T-helper 17 cell (primary cell): ENCODE results near the gene APLP1. TPM values are rescaled to one million over a fixed set of nuclear protein-coding genes. Genes with fewer than 3 reads are reported as not detected.
"Not testable (repeated sequence)": the region's sequence is repeated elsewhere in the genome, so short reads cannot be mapped to it uniquely, and the experiment has no call there.

Experiments used
- ATAC-seq: fragments of 150-1000 bp; cut with Tn5 transposase; 2 replicates; pipeline ENCODE4 v1.10.0; 2021; ENCODE audit warnings: mild to moderate bottlenecking, moderate library complexity
- DNase-seq, 3 donors: peaks; one replicate each; pipeline versions ENCODE4 v3.0.0 to v3.0.0-alpha.2; 2020 to 2021
- H3K9me3 ChIP-seq: one replicate; pipeline ENCODE4 v1.7.0; 2013; ENCODE audit warnings: low read length, mild to moderate bottlenecking; ENCODE audit not compliant: control insufficient read depth, poor library complexity, severe bottlenecking
- H3K27ac Mint-ChIP-seq: one replicate; pipeline ENCODE4 v1.8.0; 2022; ENCODE audit warnings: mild to moderate bottlenecking, moderate library complexity, mixed read lengths
- H3K27me3 Mint-ChIP-seq: one replicate; pipeline ENCODE4 v1.8.0; 2022; ENCODE audit warnings: mixed read lengths
- H3K36me3 Mint-ChIP-seq: one replicate; pipeline ENCODE4 v1.8.0; 2022; ENCODE audit warnings: low read depth, mixed read lengths
- H3K4me1 Mint-ChIP-seq: one replicate; pipeline ENCODE4 v1.8.0; 2022; ENCODE audit warnings: mild to moderate bottlenecking, mixed read lengths
- H3K4me3 Mint-ChIP-seq: one replicate; pipeline ENCODE4 v1.8.0; 2022; ENCODE audit warnings: mild to moderate bottlenecking, moderate library complexity, mixed read lengths
- total RNA-seq, 4 donors: library from RNA in 2 of 4; stranded (reverse) in 2 of 4; gene quantifications; one replicate each; pipeline ENCODE4 v1.2.3 and lab custom pipeline; 2022 to 2026

Gene APLP1
- total RNA-seq (not detected), total RNA-seq (lab: John Stamatoyannopoulos, UW) (0.08 to 0.12 reads per million in 2 donors)

DNA sequence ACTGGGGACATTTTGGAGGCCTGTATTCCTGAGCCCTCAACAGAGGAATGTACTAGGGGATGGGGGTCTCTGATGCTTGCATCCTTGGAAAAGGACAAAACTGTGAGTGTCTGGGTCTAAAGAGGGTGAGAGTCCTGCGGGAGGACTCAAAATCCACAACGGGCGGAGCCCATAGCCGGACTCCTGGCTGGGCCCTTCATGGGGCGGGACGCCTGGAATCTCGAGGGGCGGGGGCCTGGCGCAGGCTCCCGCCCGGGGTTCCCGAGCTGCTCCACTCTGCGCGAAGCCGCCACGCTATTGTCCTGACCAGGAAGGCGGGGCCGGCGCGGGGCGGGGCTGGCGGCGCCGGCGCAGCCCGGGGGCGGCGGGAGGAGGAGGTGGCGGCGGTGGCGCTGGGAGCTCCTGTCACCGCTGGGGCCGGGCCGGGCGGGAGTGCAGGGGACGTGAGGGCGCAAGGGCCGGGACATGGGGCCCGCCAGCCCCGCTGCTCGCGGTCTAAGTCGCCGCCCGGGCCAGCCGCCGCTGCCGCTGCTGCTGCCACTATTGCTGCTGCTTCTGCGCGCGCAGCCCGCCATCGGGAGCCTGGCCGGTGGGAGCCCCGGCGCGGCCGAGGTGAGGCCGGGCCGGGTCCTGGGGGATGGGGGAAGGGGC lies at the start of gene APLP1:
Gene APLP1 (plus strand): TSS at position 403 of the 651 bp plus-strand sequence. CDS start 63 bp downstream, at position 466.
- DNase-seq (peak; percentile 47 to 63 (median 58)), ATAC-seq (peak; percentile 68)
- Mint-ChIP-seq H3K4me3 (peak within 1 kb of the TSS; percentile 80), H3K4me1 (peaks cover 14% of the 10 kb centered on the region), H3K27ac (no peak within 1 kb of the TSS), H3K36me3 (peaks cover 11% of the 10 kb centered on the region), H3K27me3 (peaks cover 48% of the 10 kb centered on the region)
- H3K9me3 ChIP-seq: no peaks in the 10 kb centered on the region

GRCh38 chr19:35822579-35822978 lies 45.8 kb upstream of the APLP1 start:
- peaks cover 3% of the 10 kb centered on the region for H3K36me3 Mint-ChIP-seq
- no peak for ATAC-seq
- no peak overlapping the region for H3K27ac Mint-ChIP-seq
- H3K4me3 Mint-ChIP-seq: no peak overlapping the region
- no peak for DNase-seq
- H3K27me3 Mint-ChIP-seq: peaks cover 33% of the 10 kb centered on the region
- peaks cover 2% of the 10 kb centered on the region for H3K4me1 Mint-ChIP-seq
- no peaks in the 10 kb centered on the region for H3K9me3 ChIP-seq

- Mint-ChIP-seq H3K4me3 (no peak overlapping the region), H3K27me3 (peaks cover 26% of the 10 kb centered on the region)
Observed at GRCh38 chr19:35824150-35824549, 44.2 kb upstream of the APLP1 start.

GRCh38 chr19:35828692-35829301 lies 39.6 kb upstream of the APLP1 start:
- no peaks in the 10 kb centered on the region for H3K9me3 ChIP-seq
- Mint-ChIP-seq H3K4me1 (no peaks in the 10 kb centered on the region), H3K27me3 (peaks cover 34% of the 10 kb centered on the region), H3K36me3 (peaks cover 3% of the 10 kb centered on the region), H3K4me3 (no peak overlapping the region), H3K27ac (no peak overlapping the region)
- DNase-seq (peak in 1 of 3 donors; percentile 29), ATAC-seq (peak; percentile 56)

More at GRCh38 chr19:35824150-35824549, 44.2 kb upstream of the APLP1 start:
- ATAC-seq (no peak), DNase-seq (no peak)
- H3K36me3 Mint-ChIP-seq: no peaks in the 10 kb centered on the region
- H3K9me3 ChIP-seq: no peaks in the 10 kb centered on the region
- H3K4me1 Mint-ChIP-seq: no peaks in the 10 kb centered on the region
- H3K27ac Mint-ChIP-seq: no peak overlapping the region

DNA sequence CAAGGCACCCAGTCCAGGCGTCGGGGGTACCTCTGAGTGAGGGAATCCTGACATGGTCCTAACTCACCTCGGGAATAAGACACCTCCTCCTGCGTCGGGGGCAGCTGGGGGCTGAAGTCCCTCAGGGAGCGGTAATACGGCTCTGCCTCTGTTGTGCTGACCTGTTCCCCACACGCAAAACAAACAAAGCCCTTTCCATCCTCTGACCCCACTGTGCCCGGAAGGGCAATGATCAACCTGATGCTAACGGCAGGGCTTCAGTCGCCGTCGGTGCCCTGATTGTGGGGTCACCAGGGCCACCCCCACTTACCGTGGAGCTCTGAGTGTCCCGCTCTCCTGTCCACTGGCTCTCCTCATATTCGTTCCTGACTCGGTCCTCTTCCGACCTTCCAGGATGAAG lies 37.4 kb upstream of the APLP1 start:
- ATAC-seq (no peak), DNase-seq (no peak)
- Mint-ChIP-seq H3K36me3 (peaks cover 3% of the 10 kb centered on the region), H3K4me3 (no peak overlapping the region), H3K27ac (no peak overlapping the region), H3K27me3 (peaks cover 33% of the 10 kb centered on the region), H3K4me1 (no peaks in the 10 kb centered on the region)
- no peaks in the 10 kb centered on the region for H3K9me3 ChIP-seq

DNA sequence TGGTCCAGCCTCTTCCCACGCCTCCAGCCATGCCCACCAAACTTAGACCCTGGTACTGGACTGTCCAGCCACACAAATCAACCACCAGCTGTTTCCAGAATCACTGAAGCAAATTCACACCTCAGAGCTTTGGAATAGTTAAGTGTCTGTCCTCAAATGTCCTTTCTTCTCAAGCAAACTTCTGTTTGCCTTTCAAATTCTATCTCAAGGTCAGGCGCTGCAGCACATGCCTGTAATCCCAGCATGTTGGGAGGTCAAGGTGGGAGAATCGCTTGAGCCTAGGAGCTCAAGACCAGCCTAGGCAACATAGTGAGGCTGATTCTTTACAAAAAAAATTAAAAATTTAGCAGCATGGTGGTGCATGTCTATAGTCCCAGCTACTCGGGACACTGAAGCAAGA lies 36.3 kb upstream of the APLP1 start:
- no peak for ATAC-seq
- no peaks in the 10 kb centered on the region for H3K9me3 ChIP-seq
- Mint-ChIP-seq H3K27me3 (peaks cover 34% of the 10 kb centered on the region), H3K4me1 (no peaks in the 10 kb centered on the region), H3K36me3 (peaks cover 3% of the 10 kb centered on the region), H3K4me3 (no peak overlapping the region), H3K27ac (no peak overlapping the region)
- DNase-seq: no peak

DNA sequence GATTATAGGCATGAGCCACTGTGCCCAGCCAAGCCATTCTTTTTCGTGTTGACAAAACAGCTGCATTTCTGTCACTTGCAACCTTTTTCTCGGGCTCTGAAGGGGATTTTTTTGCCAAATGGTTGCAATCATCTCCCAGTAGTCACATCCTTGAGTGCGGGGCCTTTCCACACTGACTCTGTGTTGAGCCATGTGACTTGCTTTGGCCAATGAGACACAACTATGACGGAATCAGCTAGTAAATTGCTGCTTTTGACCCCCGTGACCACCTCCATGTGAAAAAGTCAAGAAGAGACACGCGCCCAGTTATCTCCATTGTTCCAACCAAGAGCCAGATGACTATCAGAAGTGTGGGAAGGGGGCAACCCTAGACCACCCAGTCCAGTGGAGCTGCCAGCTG lies 34.4 kb upstream of the APLP1 start:
- ATAC-seq (no peak), DNase-seq (no peak)
- Mint-ChIP-seq H3K36me3 (peaks cover 3% of the 10 kb centered on the region), H3K4me3 (no peak overlapping the region), H3K27ac (no peak overlapping the region), H3K4me1 (no peaks in the 10 kb centered on the region), H3K27me3 (peaks cover 34% of the 10 kb centered on the region)
- H3K9me3 ChIP-seq: no peaks in the 10 kb centered on the region

DNA sequence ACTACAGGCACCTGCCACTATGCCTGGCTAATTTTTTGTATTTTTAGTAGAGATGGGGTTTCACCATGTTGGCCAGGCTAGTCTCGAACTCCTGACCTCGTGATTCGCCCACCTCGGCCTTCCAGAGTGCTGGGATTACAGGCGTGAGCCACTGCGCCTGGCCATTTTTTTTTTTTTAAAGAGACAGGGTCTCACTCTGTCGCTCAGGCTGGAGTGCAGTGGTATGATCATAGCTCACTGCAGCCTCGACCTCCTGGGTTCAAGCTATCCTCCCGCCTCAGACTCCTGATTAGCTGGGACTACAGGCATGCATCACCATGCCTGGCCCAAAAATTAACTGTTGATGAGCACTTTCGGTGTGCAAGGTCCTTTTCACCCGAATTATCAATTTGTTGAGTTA lies 32.3 kb upstream of the APLP1 start:
- not testable (repeated sequence) for ATAC-seq, H3K4me3 Mint-ChIP-seq, H3K36me3 Mint-ChIP-seq, H3K27ac Mint-ChIP-seq, DNase-seq, H3K9me3 ChIP-seq, H3K4me1 Mint-ChIP-seq
- peaks cover 27% of the 10 kb centered on the region for H3K27me3 Mint-ChIP-seq

DNA sequence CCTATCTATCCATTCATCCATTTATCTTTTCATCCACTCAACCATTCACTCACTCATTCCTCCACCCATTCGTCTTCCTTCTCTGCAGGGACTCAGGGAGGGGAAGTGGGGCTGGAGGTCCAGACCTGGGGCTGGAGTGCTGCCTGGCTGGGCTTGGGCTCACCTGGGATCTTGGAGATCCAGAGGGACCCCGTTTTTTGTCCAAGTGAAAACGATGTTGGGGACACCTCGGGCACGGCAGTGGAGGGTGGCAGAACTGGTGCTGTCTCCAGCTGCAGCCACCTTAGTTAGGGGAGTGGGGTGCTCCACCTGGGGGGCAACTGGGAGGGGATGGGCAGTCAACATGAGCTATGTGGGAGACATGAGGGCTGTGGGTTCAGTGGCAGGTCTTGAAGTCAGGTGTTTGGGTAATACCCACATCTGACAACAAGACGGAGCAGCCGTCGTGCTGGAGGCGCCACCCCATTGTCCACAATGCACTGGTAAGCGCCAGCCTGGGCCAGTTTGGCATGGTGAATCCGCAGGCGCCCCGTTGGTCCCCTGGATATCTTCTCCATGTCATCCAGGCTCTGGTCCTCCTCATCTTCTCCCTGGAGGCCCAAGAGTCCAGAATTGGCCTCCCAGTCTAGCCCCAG lies 26.3 kb upstream of the APLP1 start:
- H3K36me3 Mint-ChIP-seq: peaks cover 10% of the 10 kb centered on the region
- peaks cover 38% of the 10 kb centered on the region for H3K27me3 Mint-ChIP-seq
- DNase-seq (no peak), ATAC-seq (no peak)
- no peaks in the 10 kb centered on the region for H3K9me3 ChIP-seq
- no peak overlapping the region for H3K27ac Mint-ChIP-seq
- H3K4me1 Mint-ChIP-seq: peaks cover 13% of the 10 kb centered on the region
- H3K4me3 Mint-ChIP-seq: no peak overlapping the region

GRCh38 chr19:35842666-35843272 lies 25.6 kb upstream of the APLP1 start:
- peaks cover 38% of the 10 kb centered on the region for H3K27me3 Mint-ChIP-seq
- peaks cover 13% of the 10 kb centered on the region for H3K4me1 Mint-ChIP-seq
- DNase-seq (no peak), ATAC-seq (no peak)
- no peak overlapping the region for H3K27ac Mint-ChIP-seq
- no peak overlapping the region for H3K4me3 Mint-ChIP-seq
- peaks cover 10% of the 10 kb centered on the region for H3K36me3 Mint-ChIP-seq
- H3K9me3 ChIP-seq: no peaks in the 10 kb centered on the region

- Mint-ChIP-seq H3K4me1 (peaks cover 13% of the 10 kb centered on the region), H3K36me3 (peaks cover 10% of the 10 kb centered on the region), H3K27me3 (peaks cover 38% of the 10 kb centered on the region), H3K27ac (no peak overlapping the region), H3K4me3 (no peak overlapping the region)
- H3K9me3 ChIP-seq: no peaks in the 10 kb centered on the region
- ATAC-seq: no peak
- DNase-seq: no peak
Observed at GRCh38 chr19:35843676-35844481, 24.5 kb upstream of the APLP1 start.

GRCh38 chr19:35844482-35845214 lies 23.7 kb upstream of the APLP1 start:
- H3K27ac Mint-ChIP-seq: no peak overlapping the region
- H3K36me3 Mint-ChIP-seq: peaks cover 10% of the 10 kb centered on the region
- H3K27me3 Mint-ChIP-seq: peaks cover 43% of the 10 kb centered on the region
- no peak for ATAC-seq
- peaks cover 13% of the 10 kb centered on the region for H3K4me1 Mint-ChIP-seq
- H3K9me3 ChIP-seq: no peaks in the 10 kb centered on the region
- no peak for DNase-seq
- peak overlapping the region; percentile 90 for H3K4me3 Mint-ChIP-seq
